ENCODE measurements around the gene POLR2L. TPM values are rescaled to one million over a fixed set of nuclear protein-coding genes. Genes with fewer than 3 reads are reported as not detected.

POLR2L gene
- total RNA-seq, 2 donors from 2014 or later = 33.5 to 83.4 TPM

DNA sequence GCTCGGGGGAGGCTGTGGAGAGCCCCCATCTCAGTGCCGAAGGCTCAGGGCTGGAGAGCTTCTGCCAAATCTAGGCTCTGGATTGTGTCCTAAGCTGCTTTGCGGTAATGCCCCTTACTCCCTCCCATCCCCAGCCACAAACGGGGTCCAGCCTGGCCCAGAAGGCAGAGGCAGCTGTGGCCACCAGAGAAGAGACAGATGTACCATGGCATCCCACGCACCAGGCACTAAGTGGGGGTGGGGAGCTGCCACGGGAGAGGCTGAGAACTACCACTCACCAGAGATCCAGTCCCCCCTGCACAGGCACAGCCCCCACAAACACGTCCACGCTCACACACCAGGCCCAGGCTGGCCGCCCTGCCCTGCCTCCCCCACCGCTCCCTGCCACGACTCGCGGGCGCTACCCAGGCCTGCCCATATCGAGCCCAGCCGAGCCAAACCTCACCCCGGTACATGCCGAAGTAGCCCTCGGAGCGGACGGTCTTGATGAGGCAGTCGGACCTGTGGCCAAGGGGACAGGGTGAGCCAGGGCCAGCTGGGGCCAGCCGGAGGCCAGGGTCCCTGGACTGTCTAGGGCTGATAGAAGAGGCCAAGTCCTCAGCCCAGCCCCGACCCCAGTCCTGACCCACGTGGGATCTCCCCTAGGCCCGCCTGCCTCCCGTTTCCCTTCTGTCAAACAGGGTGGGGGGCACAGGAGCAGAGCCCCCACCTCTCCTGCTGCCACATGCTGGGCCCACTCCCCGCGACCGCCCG is 48.1 kb downstream of the POLR2L start:
- peak overlapping the region in 1 of 2 donors; percentile 3 for H3K4me3 ChIP-seq

DNA sequence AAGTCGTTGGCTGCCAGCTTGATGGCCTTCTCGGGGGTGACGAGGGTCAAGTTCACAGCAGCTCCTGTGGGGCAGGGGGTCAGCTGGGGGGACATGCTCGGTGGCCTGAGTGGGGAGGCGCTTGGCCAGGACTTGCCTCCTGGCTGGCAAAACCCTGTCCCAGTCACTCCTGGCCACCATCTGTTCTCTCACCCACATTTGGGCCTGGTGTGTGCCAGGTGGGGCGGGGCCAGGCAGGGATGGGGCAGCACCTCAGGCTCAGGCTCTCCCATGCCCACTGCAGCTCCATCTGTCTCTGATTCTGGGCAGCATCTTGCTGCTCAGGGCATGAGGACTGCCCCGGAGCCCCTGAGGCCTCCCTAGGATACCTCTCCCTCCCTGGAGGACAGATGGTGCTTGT is 48.8 kb downstream of the POLR2L start:
- Histone ChIP-seq H3K9me3 (no peaks in the 10 kb centered on the region), H3K4me3 (no peak overlapping the region), H3K27ac (peak overlapping the region; percentile 93 to 98 (median 97)), H3K36me3 (replicated peaks in 1 of 2; ENCODE audit: insufficient read depth in 1 of 2, low read depth in 2 of 2) (peaks cover 0 to 5% of the 10 kb centered on the region in 2 donors), H3K27me3 (no peaks in the 10 kb centered on the region), H3K4me1 (peaks cover 58% of the 10 kb centered on the region)
- WGBS, 2 donors = 34 to 53% methylated on average over 4 to 7 of the region's 7 CpGs
- DNase-seq = peak; percentile 88 to 95 (median 92)
- intact Hi-C loops (cut with DNase I) = no loop called here
- peak; percentile 28 to 66 (median 50) for TF ChIP-seq POLR2A (IDR thresholded peaks at IDR 0.05)
- TF ChIP-seq, protein P1, sequence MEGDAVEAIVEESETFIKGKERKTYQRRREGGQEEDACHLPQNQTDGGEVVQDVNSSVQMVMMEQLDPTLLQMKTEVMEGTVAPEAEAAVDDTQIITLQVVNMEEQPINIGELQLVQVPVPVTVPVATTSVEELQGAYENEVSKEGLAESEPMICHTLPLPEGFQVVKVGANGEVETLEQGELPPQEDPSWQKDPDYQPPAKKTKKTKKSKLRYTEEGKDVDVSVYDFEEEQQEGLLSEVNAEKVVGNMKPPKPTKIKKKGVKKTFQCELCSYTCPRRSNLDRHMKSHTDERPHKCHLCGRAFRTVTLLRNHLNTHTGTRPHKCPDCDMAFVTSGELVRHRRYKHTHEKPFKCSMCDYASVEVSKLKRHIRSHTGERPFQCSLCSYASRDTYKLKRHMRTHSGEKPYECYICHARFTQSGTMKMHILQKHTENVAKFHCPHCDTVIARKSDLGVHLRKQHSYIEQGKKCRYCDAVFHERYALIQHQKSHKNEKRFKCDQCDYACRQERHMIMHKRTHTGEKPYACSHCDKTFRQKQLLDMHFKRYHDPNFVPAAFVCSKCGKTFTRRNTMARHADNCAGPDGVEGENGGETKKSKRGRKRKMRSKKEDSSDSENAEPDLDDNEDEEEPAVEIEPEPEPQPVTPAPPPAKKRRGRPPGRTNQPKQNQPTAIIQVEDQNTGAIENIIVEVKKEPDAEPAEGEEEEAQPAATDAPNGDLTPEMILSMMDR (IDR thresholded peaks at IDR 0.05) = no peak
- peak; percentile 49 for ATAC-seq

More for the DNA sequence above, 48.1 kb downstream of the POLR2L start:
- H3K36me3 ChIP-seq (replicated peaks in 1 of 2; ENCODE audit: insufficient read depth in 1 of 2, low read depth in 2 of 2) = peaks cover 0 to 5% of the 10 kb centered on the region in 2 donors
- no peak for TF ChIP-seq POLR2A (IDR thresholded peaks at IDR 0.05)
- TF ChIP-seq, protein P1 (IDR thresholded peaks at IDR 0.05) = no peak
- H3K27ac ChIP-seq = peak overlapping the region; percentile 93 to 98 (median 97)
- no peaks in the 10 kb centered on the region for H3K27me3 ChIP-seq
- DNase-seq (peak in 2 of 4 donors; percentile 44 to 51), ATAC-seq (no peak)
- 46 to 61% methylated on average over 3 to 31 of the region's 31 CpGs for WGBS, 2 donors
- H3K4me1 ChIP-seq = peaks cover 59% of the 10 kb centered on the region
- no peaks in the 10 kb centered on the region for H3K9me3 ChIP-seq
- intact Hi-C loops (cut with DNase I) = no loop called here

DNA sequence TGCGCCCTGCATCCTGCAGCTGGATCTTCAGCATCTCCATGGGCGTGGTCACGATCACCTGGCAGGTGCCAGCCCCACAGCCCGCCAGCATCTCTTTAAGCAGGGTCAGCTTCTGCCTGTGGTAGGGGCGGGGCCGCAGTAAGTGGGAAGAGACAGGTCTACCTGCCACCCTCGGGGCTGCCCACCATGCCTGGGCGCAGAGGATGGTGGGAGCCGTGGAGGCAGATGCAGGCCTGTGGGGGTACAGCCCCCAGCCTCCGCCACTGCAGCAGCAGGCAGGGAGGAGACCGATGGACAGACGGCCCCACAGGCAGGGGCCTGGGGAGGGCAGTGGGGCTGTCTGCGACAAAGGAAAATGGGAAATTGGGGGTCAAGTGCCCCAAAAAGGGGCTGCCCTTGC is 49.5 kb downstream of the POLR2L start:
- intact Hi-C loops (cut with DNase I) = no loop called here
- Histone ChIP-seq H3K4me1 (peaks cover 53% of the 10 kb centered on the region), H3K9me3 (no peaks in the 10 kb centered on the region), H3K27me3 (no peaks in the 10 kb centered on the region), H3K4me3 (no peak overlapping the region), H3K36me3 (replicated peaks in 1 of 2; ENCODE audit: insufficient read depth in 1 of 2, low read depth in 2 of 2) (peaks cover 0 to 5% of the 10 kb centered on the region in 2 donors), H3K27ac (peak overlapping the region in 2 of 4 donors; percentile 93 to 96)
- ATAC-seq = no peak
- no peak for TF ChIP-seq POLR2A (IDR thresholded peaks at IDR 0.05)
- TF ChIP-seq, protein P1 (IDR thresholded peaks at IDR 0.05) = no peak
- DNase-seq = no peak
- 81% methylated on average over 11 of the region's 13 CpGs; no CpG with 5 or more reads in 1 of the 2 donors for WGBS, 2 donors

DNA sequence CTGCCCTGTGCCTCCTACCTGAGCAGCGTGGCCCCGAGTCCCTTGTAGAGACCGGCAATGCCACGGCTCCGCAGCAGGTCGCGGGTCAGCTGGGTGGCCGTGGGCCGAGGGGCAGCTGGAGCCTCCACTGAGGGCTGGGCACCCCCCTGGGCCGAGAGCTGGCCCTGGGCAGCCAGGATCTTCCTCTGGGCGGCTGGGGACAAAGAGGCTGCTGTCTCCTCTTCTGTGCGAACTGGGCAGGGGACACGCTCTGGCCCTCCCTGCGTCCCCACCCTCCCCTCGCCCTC is 49.9 kb downstream of the POLR2L start:
- DNase-seq = no peak
- 93 to 96% methylated on average over 4 to 13 of the region's 15 CpGs for WGBS, 2 donors
- H3K27ac ChIP-seq = no peak overlapping the region
- no peaks in the 10 kb centered on the region for H3K9me3 ChIP-seq
- ATAC-seq = no peak
- peaks cover 51% of the 10 kb centered on the region for H3K4me1 ChIP-seq
- TF ChIP-seq, protein P1 (IDR thresholded peaks at IDR 0.05) = no peak
- no peak for TF ChIP-seq POLR2A (IDR thresholded peaks at IDR 0.05)
- peaks cover 0 to 5% of the 10 kb centered on the region in 2 donors for H3K36me3 ChIP-seq (replicated peaks in 1 of 2; ENCODE audit: insufficient read depth in 1 of 2, low read depth in 2 of 2)
- H3K4me3 ChIP-seq = no peak overlapping the region
- intact Hi-C loops (cut with DNase I) = no loop called here
- H3K27me3 ChIP-seq = no peaks in the 10 kb centered on the region

Measured in body of pancreas (tissue), 4 donors.